ENCODE data around the gene KDM6A. TPM values are rescaled to one million over a fixed set of nuclear protein-coding genes. Genes with fewer than 3 reads are reported as not detected.
"Not testable (repeated sequence)": the region's sequence is repeated elsewhere in the genome, so short reads cannot be mapped to it uniquely, and the experiment has no call there.

KDM6A gene
- total RNA-seq, 1 experiment from 2014 or later = 42.8 TPM

GRCh38 chrX:45128896-45129454 is 256.0 kb downstream of the KDM6A start:
- Mint-ChIP-seq H3K9me3 (ENCODE audit: low read depth, unreplicated experiment) (peaks cover 10% of the 10 kb centered on the region), H3K27me3 (ENCODE audit: unreplicated experiment) (no peaks in the 10 kb centered on the region), H3K36me3 (ENCODE audit: insufficient read depth, unreplicated experiment) (no peaks in the 10 kb centered on the region), H3K27ac (ENCODE audit: unreplicated experiment) (no peak overlapping the region), H3K4me3 (ENCODE audit: low read depth, unreplicated experiment) (no peak overlapping the region), H3K4me1 (ENCODE audit: low read depth, unreplicated experiment) (no peaks in the 10 kb centered on the region)
- intact Hi-C loops (cut with micrococcal nuclease; ENCODE audit: unreplicated experiment) = no loop called here
- no peak for TF ChIP-seq CTCF (IDR thresholded peaks at IDR 0.05; ENCODE audit: unreplicated experiment)
- no peak for DNase-seq
- no TSS peak for BruUV-seq (replicated peaks)
- CTCF ChIA-PET = interaction anchor here (0.6 kb wide), 1 partner anchor 86 kb away, joined by 3 read pairs; no protein-coding TSS in a partner anchor

- TF ChIP-seq CTCF (IDR thresholded peaks at IDR 0.05; ENCODE audit: unreplicated experiment) = no peak
- no peaks in the 10 kb centered on the region for H3K36me3 Mint-ChIP-seq (ENCODE audit: insufficient read depth, unreplicated experiment)
- intact Hi-C loops (cut with micrococcal nuclease; ENCODE audit: unreplicated experiment) = no loop called here
- CTCF ChIA-PET = no interaction called here
- no TSS peak for BruUV-seq (replicated peaks)
- no peaks in the 10 kb centered on the region for H3K4me1 Mint-ChIP-seq (ENCODE audit: low read depth, unreplicated experiment)
- H3K27ac Mint-ChIP-seq (ENCODE audit: unreplicated experiment) = no peak overlapping the region
- no peaks in the 10 kb centered on the region for H3K27me3 Mint-ChIP-seq (ENCODE audit: unreplicated experiment)
- DNase-seq = no peak
- H3K9me3 Mint-ChIP-seq (ENCODE audit: low read depth, unreplicated experiment) = peaks cover 3% of the 10 kb centered on the region
- no peak overlapping the region for H3K4me3 Mint-ChIP-seq (ENCODE audit: low read depth, unreplicated experiment)
Measured at GRCh38 chrX:45133465-45133864, 260.5 kb downstream of the KDM6A start.

GRCh38 chrX:45134315-45134731 is 261.3 kb downstream of the KDM6A start:
- CTCF ChIA-PET = no interaction called here
- BruUV-seq (replicated peaks) = no TSS peak
- Mint-ChIP-seq H3K27ac (ENCODE audit: unreplicated experiment) (no peak overlapping the region), H3K4me3 (ENCODE audit: low read depth, unreplicated experiment) (no peak overlapping the region), H3K9me3 (ENCODE audit: low read depth, unreplicated experiment) (peaks cover 3% of the 10 kb centered on the region), H3K4me1 (ENCODE audit: low read depth, unreplicated experiment) (no peaks in the 10 kb centered on the region), H3K27me3 (ENCODE audit: unreplicated experiment) (no peaks in the 10 kb centered on the region), H3K36me3 (ENCODE audit: insufficient read depth, unreplicated experiment) (no peaks in the 10 kb centered on the region)
- DNase-seq = no peak
- intact Hi-C loops (cut with micrococcal nuclease; ENCODE audit: unreplicated experiment) = no loop called here
- TF ChIP-seq CTCF (IDR thresholded peaks at IDR 0.05; ENCODE audit: unreplicated experiment) = no peak

GRCh38 chrX:45134775-45135174 is 261.8 kb downstream of the KDM6A start:
- H3K27ac Mint-ChIP-seq (ENCODE audit: unreplicated experiment) = no peak overlapping the region
- H3K27me3 Mint-ChIP-seq (ENCODE audit: unreplicated experiment) = no peaks in the 10 kb centered on the region
- no peaks in the 10 kb centered on the region for H3K36me3 Mint-ChIP-seq (ENCODE audit: insufficient read depth, unreplicated experiment)
- CTCF ChIA-PET = no interaction called here
- BruUV-seq (replicated peaks) = no TSS peak
- no peaks in the 10 kb centered on the region for H3K4me1 Mint-ChIP-seq (ENCODE audit: low read depth, unreplicated experiment)
- no peak for TF ChIP-seq CTCF (IDR thresholded peaks at IDR 0.05; ENCODE audit: unreplicated experiment)
- H3K4me3 Mint-ChIP-seq (ENCODE audit: low read depth, unreplicated experiment) = no peak overlapping the region
- no peak for DNase-seq
- peaks cover 3% of the 10 kb centered on the region for H3K9me3 Mint-ChIP-seq (ENCODE audit: low read depth, unreplicated experiment)
- intact Hi-C loops (cut with micrococcal nuclease; ENCODE audit: unreplicated experiment) = no loop called here

GRCh38 chrX:45135391-45136075 is 262.5 kb downstream of the KDM6A start:
- DNase-seq; H3K4me1 Mint-ChIP-seq (ENCODE audit: low read depth, unreplicated experiment); H3K27me3 Mint-ChIP-seq (ENCODE audit: unreplicated experiment); H3K36me3 Mint-ChIP-seq (ENCODE audit: insufficient read depth, unreplicated experiment); BruUV-seq (replicated peaks); H3K4me3 Mint-ChIP-seq (ENCODE audit: low read depth, unreplicated experiment); CTCF ChIA-PET; H3K9me3 Mint-ChIP-seq (ENCODE audit: low read depth, unreplicated experiment); H3K27ac Mint-ChIP-seq (ENCODE audit: unreplicated experiment); intact Hi-C loops (cut with micrococcal nuclease; ENCODE audit: unreplicated experiment): not testable (repeated sequence)
